Embryonic facial prominence (tissue), 1 donor: ENCODE results near the gene ACYP2.
"Not testable (repeated sequence)": the region's sequence is repeated elsewhere in the genome, so short reads cannot be mapped to it uniquely, and the experiment has no call there.

Source experiments
- DNase-seq: peaks from one replicate; pipeline ENCODE4 v3.0.0-alpha.2; 2016; ENCODE audit errors: extremely low spot score

The ACYP2 gene

DNA sequence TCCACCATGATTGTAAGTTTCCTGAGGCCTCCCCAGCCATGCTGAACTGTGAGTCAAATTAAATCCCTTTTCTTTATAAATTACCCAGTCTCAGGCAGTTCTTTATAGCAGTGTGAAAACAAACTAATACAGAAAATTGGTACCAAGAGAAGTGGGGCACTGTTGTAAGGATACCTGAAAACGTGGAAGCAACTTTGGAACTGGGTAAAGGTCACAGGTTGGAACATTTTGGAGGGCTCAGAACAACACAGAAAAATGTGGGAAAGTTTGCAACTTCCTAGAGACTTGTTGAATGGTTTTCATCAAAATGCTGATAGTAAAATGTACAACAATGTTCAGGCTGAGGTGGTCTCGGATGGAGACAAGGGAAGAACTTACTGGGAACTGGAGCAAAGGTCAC, 209.1 kb downstream of the ACYP2 start:
- not testable (repeated sequence) for DNase-seq

- no peak for DNase-seq
These were observed 209.7 kb downstream of the ACYP2 start for GRCh38 chr2:54325148-54325547.

- peak; percentile 39 for DNase-seq
These were observed 214.2 kb downstream of the ACYP2 start for GRCh38 chr2:54329482-54330161.

GRCh38 chr2:54330162-54330925, 214.9 kb downstream of the ACYP2 start:
- DNase-seq: peak; percentile 92

GRCh38 chr2:54330926-54331835, 215.8 kb downstream of the ACYP2 start:
- DNase-seq: no peak

GRCh38 chr2:54332386-54332785, 217.0 kb downstream of the ACYP2 start:
- no peak for DNase-seq

DNA sequence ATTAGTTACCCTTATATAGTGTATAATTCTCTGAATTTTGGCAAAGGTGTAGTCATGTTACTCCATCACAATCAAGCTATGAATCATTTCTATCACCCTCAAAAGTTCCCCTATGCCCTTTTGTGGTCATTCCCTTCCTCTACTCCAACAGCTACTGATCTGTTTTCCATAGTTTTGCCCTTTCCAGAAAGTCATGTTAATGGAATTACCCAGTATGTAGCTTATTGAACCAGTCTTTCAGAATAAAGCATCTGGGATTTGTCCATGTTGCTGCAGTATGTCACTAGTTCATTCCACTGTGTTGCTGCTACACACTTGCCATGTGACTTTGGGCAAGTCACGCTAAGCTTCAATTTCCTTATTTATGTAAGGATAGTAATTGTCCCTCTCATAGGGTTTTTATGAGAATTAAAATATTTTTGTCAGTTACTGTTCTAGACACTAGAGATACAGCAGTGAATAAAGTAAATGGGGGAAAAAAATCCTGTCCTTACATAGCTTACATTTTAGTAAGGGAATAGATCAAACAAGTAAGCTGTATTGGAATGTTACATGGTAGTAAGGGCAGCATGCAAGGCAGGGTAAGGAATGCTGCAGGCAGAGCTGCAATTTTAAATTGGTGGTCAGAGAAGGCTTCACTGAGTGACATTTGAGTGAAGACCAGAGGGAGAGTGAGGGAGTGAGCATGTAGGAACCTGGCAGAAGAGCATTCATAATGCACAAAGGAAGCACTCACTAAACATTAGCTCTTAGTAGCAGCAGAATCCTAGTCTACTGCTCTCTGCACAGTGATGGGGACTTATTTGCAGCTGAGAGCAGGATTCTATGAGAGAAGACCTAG, 220.9 kb downstream of the ACYP2 start:
- no peak for DNase-seq

DNA sequence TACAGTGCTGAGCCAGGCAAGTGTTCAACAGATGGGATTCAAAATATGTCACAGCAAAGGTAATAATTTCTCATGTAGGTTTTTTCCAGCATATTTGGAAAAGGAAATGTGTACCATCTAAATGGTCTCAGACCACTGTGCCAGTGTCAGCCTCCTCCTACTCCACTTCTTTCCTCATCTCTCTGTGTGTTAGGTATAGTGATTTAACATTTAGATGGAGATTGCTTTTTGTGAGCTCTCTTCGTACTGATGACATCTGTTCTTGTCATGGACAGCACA, 221.5 kb downstream of the ACYP2 start:
- DNase-seq: no peak

DNA sequence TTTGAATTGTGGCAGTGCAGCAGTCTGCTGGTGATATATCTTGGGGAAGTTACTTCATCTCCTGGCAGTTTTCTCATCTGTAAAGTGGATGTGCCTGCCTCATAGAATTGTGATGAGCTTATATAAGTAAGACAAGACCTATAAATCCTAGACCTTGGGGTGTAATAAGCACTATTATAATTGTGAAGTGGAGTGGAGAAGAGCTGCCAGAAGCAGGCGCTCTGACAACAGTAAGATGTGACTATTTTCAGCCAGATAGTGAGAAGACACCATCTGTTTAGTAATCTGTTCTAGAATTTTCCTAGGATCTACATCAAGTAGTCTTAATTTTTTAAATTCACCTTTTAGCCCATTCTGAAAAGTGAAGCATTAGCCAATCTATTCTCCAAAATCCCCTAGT, 226.2 kb downstream of the ACYP2 start:
- no peak for DNase-seq

DNA sequence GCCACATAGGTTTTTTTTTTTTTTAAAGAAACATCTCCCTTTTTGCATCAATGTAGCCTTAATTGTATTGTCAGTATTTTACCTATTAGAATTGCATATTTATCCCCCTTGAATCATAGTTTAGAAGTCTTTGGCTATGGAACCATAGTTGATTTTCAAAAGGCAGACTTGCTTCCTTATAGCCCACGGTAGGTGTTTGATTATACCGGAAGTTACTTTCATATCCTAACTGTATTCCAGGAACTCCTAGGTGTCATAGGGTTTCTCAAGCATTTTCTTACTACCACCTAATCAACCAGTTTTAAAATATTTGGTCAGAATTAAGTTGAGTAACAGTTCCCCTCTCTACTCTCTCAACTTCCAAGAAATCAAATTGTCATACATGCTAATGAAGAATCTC, 227.2 kb downstream of the ACYP2 start:
- DNase-seq: no peak

- no peak for DNase-seq
These were observed 232.2 kb downstream of the ACYP2 start for GRCh38 chr2:54347622-54348021.

GRCh38 chr2:54348646-54349045, 233.2 kb downstream of the ACYP2 start:
- DNase-seq: no peak

DNA sequence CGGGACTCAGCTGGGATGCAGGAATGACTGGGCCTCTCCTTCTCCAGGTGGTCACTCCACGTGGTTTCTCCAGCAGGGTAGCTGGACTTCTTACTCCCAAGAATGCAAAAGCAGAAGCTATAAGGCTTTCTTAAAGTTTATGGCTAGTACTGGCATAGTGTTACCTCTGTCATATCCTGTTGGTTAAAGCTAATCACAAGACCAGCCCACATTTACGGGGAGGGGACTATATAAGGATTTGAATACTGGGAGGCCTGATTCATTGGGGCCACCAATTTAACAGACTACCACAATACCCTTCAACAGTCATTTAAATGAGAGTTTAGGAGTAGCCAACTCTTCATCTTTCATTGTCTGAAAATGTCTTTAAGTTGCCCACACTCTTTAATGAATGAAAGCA, 235.0 kb downstream of the ACYP2 start:
- DNase-seq: no peak

DNA sequence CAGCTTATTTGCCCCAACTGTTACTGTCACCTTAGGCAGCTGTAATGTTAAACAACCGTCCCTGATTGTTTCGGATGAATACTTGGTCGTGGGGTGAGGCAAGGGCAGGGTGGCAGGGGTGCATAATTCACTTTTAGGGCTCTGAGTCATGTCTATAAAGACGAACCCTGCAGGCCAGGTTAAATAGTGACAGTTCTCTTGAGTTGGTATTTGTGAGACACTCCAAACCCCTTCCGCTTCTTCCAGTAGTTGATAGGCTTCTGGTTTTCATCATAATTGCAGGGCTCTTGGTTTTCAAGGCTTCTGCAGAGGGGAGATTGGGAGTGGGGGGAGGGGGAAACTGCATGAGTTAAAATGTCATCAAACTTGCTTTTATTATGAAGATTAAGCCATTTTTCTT, 237.8 kb downstream of the ACYP2 start:
- no peak for DNase-seq
